Ovary (tissue), 9 donors: ENCODE data around the gene MAPKAPK2. TPM values are rescaled to one million over a fixed set of nuclear protein-coding genes. Genes with fewer than 3 reads are reported as not detected.

Experiments
- DNase-seq, 5 donors: peaks; one replicate each; pipeline ENCODE4 v3.0.0-alpha.2; 2019 to 2020
- H3K27ac ChIP-seq, 2 donors: fragments of 200-600 bp; one replicate each; pipeline versions ENCODE4 v1.5.1 to v1.8.0; 2019 to 2022
- H3K27me3 ChIP-seq: fragments of 200-600 bp; one replicate; pipeline ENCODE4 v1.8.0; 2022
- H3K36me3 ChIP-seq: fragments of 200-600 bp; sonication (generic); one replicate; pipeline ENCODE4 v1.5.1; 2019
- H3K4me1 ChIP-seq: one replicate; pipeline ENCODE4 v1.8.1; 2013; ENCODE audit warnings: mild to moderate bottlenecking, moderate library complexity; ENCODE audit not compliant: insufficient read depth
- H3K4me3 ChIP-seq: fragments of 200-600 bp; sonication (generic); one replicate; pipeline ENCODE4 v1.5.1; 2017
- H3K9me3 ChIP-seq, 2 donors: fragments of 200-600 bp in 1 of 2; sonication (generic) in 1 of 2; one replicate each; pipeline versions ENCODE4 v1.5.1 to v1.8.1; 2013 to 2019; ENCODE audit warnings: mild to moderate bottlenecking in 1 of 2, moderate library complexity in 1 of 2
- EP300 ChIP-seq: sonication (generic); formaldehyde crosslinking; IDR thresholded peaks from one replicate; pipeline ENCODE4 v1.6.1; 2017; ENCODE audit warnings: antibody characterized with exemption
- POLR2A ChIP-seq: fragments of 450-650 bp; IDR thresholded peaks from one replicate; pipeline ENCODE4 v1.6.1; 2017; ENCODE audit warnings: antibody characterized with exemption, mild to moderate bottlenecking, moderate library complexity
- WGBS, 3 donors: extraction: QIAGEN DNeasy Blood & Tissue Kit in 1 of 3; methylation state at CpG; one replicate each; pipeline versions ENCODE4 v1.1.5 to v1.1.7; 2013 to 2017; 5-methylcytosine and 5-hydroxymethylcytosine counted together
- intact Hi-C, 4 donors: fragments of 100-400 bp; cut with DNase I; formaldehyde crosslinking; loops; one replicate each; pipeline versions ENCODE4 v1.11.0 to v1.15.1; 2022 to 2023
- polyA plus RNA-seq, 2 donors: library from polyadenylated mRNA; stranded (reverse); fragments of 200-250 nt in 1 of 2; fragments of 350-450 nt in 1 of 2; fragmentation: Illumina TruSeq in 1 of 2; extraction: RNeasy Lipid Tissue Mini Kit (QIAGEN cat#74804) in 1 of 2; gene quantifications; one replicate each; pipeline ENCODE4 v1.2.3, GENCODE V29; 2013 to 2014
- total RNA-seq, 7 donors: library from RNA; depleted of rRNA in 2 of 7; stranded (reverse); fragments of >200 nt in 2 of 7; fragmentation: NEBNext Ultra II Directional in 3 of 7; extraction: Animal tissue kit (Norgen Biotek cat#: 25700) in 3 of 7; gene quantifications; one replicate each; pipeline versions ENCODE4 v1.1.0 to v1.2.4, GENCODE V29; 2016 to 2023
- TF ChIP-seq, protein P1 (sequence below), 3 donors: fragments of 450-650 bp in 2 of 3; fragments of 200-600 bp in 1 of 3; IDR thresholded peaks; one replicate each; pipeline versions ENCODE4 v1.5.1 to v1.8.0; 2016 to 2022; ENCODE audit warnings: antibody characterized with exemption in 3 of 3, mild to moderate bottlenecking in 1 of 3
- donor health status: DM: no; HTN: no; CAD: no; lungs with moderate emphysema.
- donor health status: DM: no; HTN: no; CAD: no.
- donor health status: Bipolar disorder and iron deficiency.
- donor health status: DM: yes; HTN: yes; CAD: no.
- donor health status: DM: no; HTN: no; CAD: no.
- donor health status: DM: yes; HTN: yes; CAD: no.

MAPKAPK2 gene
- total and polyA plus RNA-seq, 9 donors, result 28.4 to 71.2 (median 64.7) TPM

GRCh38 chr1:206734499-206735142 is 49.9 kb downstream of the MAPKAPK2 start:
- TF ChIP-seq POLR2A (no peak), EP300 (no peak)
- TF ChIP-seq, protein P1, sequence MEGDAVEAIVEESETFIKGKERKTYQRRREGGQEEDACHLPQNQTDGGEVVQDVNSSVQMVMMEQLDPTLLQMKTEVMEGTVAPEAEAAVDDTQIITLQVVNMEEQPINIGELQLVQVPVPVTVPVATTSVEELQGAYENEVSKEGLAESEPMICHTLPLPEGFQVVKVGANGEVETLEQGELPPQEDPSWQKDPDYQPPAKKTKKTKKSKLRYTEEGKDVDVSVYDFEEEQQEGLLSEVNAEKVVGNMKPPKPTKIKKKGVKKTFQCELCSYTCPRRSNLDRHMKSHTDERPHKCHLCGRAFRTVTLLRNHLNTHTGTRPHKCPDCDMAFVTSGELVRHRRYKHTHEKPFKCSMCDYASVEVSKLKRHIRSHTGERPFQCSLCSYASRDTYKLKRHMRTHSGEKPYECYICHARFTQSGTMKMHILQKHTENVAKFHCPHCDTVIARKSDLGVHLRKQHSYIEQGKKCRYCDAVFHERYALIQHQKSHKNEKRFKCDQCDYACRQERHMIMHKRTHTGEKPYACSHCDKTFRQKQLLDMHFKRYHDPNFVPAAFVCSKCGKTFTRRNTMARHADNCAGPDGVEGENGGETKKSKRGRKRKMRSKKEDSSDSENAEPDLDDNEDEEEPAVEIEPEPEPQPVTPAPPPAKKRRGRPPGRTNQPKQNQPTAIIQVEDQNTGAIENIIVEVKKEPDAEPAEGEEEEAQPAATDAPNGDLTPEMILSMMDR (IDR thresholded peaks at IDR 0.05), result peak in 2 of 3 donors; percentile 39 to 40
- no peaks in the 10 kb centered on the region for H3K9me3 ChIP-seq
- intact Hi-C loops, result loop anchor here in 3 of 4 donors (5.0 to 10.0 kb wide), 2 partner anchors 178 to 180 kb away; no protein-coding TSS in a partner anchor
- H3K4me3 ChIP-seq, result no peak overlapping the region
- H3K4me1 ChIP-seq, result no peaks in the 10 kb centered on the region
- peak in 3 of 5 donors; percentile 54 to 63 (median 56) for DNase-seq
- WGBS, 3 donors, result 78 to 82% (median 82%) methylated on average over 9 of the region's 9 CpGs
- H3K36me3 ChIP-seq, result no peaks in the 10 kb centered on the region
- no peaks in the 10 kb centered on the region for H3K27me3 ChIP-seq
- H3K27ac ChIP-seq, result no peak overlapping the region

DNA sequence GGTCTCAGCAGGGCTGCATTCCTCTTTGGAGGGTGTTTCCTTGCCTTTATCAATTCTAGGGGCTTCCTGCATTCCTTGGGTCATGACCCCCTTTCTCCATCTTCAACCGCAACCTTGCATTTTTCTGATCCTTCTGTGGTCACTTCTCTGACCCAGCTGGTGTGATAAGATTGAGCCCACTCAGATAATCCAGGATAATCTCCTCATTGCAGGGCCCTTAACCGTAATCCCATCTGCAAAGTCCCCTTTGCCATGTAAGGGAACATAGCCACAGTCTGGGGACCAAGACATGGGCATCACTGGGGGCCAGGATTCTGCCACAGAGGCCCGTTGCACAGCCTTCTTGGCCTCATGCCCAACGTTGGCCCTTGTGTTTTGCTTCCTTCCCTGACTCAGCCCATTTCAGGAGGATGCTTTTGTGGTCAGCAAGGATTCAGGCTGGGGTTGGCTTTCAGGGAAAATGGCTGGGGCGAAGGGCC is 50.9 kb downstream of the MAPKAPK2 start:
- H3K27me3 ChIP-seq, result no peaks in the 10 kb centered on the region
- H3K9me3 ChIP-seq, result no peaks in the 10 kb centered on the region
- no peak overlapping the region for H3K27ac ChIP-seq
- intact Hi-C loops, result loop anchor here in 1 of 4 donors (10.0 kb wide), 1 partner anchor 179 kb away; no protein-coding TSS in a partner anchor
- DNase-seq, result peak in 1 of 5 donors; percentile 53
- H3K4me1 ChIP-seq, result no peaks in the 10 kb centered on the region
- no peaks in the 10 kb centered on the region for H3K36me3 ChIP-seq
- TF ChIP-seq, protein P1 (IDR thresholded peaks at IDR 0.05), result no peak
- TF ChIP-seq EP300 (no peak), POLR2A (no peak)
- 57 to 62% (median 62%) methylated on average over 5 of the region's 5 CpGs for WGBS, 3 donors
- no peak overlapping the region for H3K4me3 ChIP-seq

GRCh38 chr1:206736878-206737728 is 52.4 kb downstream of the MAPKAPK2 start:
- no peak for DNase-seq
- Histone ChIP-seq H3K4me3 (no peak overlapping the region), H3K36me3 (no peaks in the 10 kb centered on the region), H3K27me3 (no peaks in the 10 kb centered on the region), H3K27ac (no peak overlapping the region), H3K4me1 (no peaks in the 10 kb centered on the region), H3K9me3 (no peaks in the 10 kb centered on the region)
- TF ChIP-seq POLR2A (no peak), EP300 (no peak)
- TF ChIP-seq, protein P1 (IDR thresholded peaks at IDR 0.05), result no peak
- intact Hi-C loops, result loop anchor here in 1 of 4 donors (10.0 kb wide), 1 partner anchor 178 kb away; no protein-coding TSS in a partner anchor
- 81 to 89% (median 86%) methylated on average over 14 of the region's 14 CpGs for WGBS, 3 donors

- TF ChIP-seq, protein P1 (IDR thresholded peaks at IDR 0.05), result no peak
- no peak for TF ChIP-seq EP300
- no peak for TF ChIP-seq POLR2A
- no peak overlapping the region for H3K4me3 ChIP-seq
- no peaks in the 10 kb centered on the region for H3K36me3 ChIP-seq
- no peaks in the 10 kb centered on the region for H3K4me1 ChIP-seq
- no peaks in the 10 kb centered on the region for H3K9me3 ChIP-seq
- no peak for DNase-seq
- intact Hi-C loops, result loop anchor here in 1 of 4 donors (10.0 kb wide), 1 partner anchor 177 kb away; no protein-coding TSS in a partner anchor
- 20 to 40% (median 30%) methylated on average over 3 of the region's 3 CpGs for WGBS, 3 donors
- H3K27ac ChIP-seq, result no peak overlapping the region
- H3K27me3 ChIP-seq, result no peaks in the 10 kb centered on the region
Measured at GRCh38 chr1:206737729-206738201, 53.1 kb downstream of the MAPKAPK2 start.
